ENCODE results near the gene FAM118A. TPM values are rescaled to one million over a fixed set of nuclear protein-coding genes. Genes with fewer than 3 reads are reported as not detected.

FAM118A gene
- total and polyA plus RNA-seq, 9 of the 15 experiments (the other 6 are each of a cell fraction or from before 2014, with no cell fraction given): 17.0 to 223 (median 59.4) TPM

GRCh38 chr22:45309422-45310227, at the start of gene FAM118A (continued):
- TF ChIP-seq ZNF639 (CRISPR knock-in tag; conservative IDR thresholded peaks at IDR 0.05 in 1 of 2, IDR thresholded peaks at IDR 0.05 in 1 of 2) (peak in 1 of 2 experiments; percentile 89; a peak in 2 of 4 replicates), ZBED1 (IDR thresholded peaks at IDR 0.05) (no peak), ELF1 (tag; IDR thresholded peaks at IDR 0.05) (peak; percentile 58), GABPA (tag; conservative IDR thresholded peaks at IDR 0.05; ENCODE audit: low read depth) (peak; percentile 91), MYC (IDR thresholded peaks at IDR 0.05; ENCODE audit: low read depth, low read length) (peak; percentile 82), MYC (CRISPR knock-in tag; IDR thresholded peaks at IDR 0.05; ENCODE audit: borderline replicate concordance, low read depth) (no peak), ZNF316 (IDR thresholded peaks at IDR 0.05) (no peak), MNT (conservative IDR thresholded peaks at IDR 0.05) (peak in 1 of 2 experiments; percentile 74; a peak in 2 of 4 replicates), MXI1 (IDR thresholded peaks at IDR 0.05; ENCODE audit: low read depth, low read length) (peak; percentile 59; the same call in 1 of the 2 replicates), GABPB1 (CRISPR knock-in tag; IDR thresholded peaks at IDR 0.05) (peak; percentile 93), CHD2 (IDR thresholded peaks at IDR 0.05; ENCODE audit: low read depth, low read length) (peak; percentile 19; the same call in 1 of the 2 replicates), RAD21 (CRISPR knock-in tag; conservative IDR thresholded peaks at IDR 0.05 in 1 of 2, IDR thresholded peaks at IDR 0.05 in 1 of 2) (no peak), TRIM24 (IDR thresholded peaks at IDR 0.05) (peak in 1 of 2 experiments; percentile 78; a peak in 2 of 4 replicates), DPF2 (IDR thresholded peaks at IDR 0.05) (no peak), ESRRA (IDR thresholded peaks at IDR 0.05; ENCODE audit: borderline replicate concordance, low read depth) (peak; percentile 68; the same call in 1 of the 2 replicates), NCOA1 (IDR thresholded peaks at IDR 0.05; ENCODE audit: low read depth) (peak; percentile 27; the same call in 1 of the 2 replicates), ZKSCAN1 (IDR thresholded peaks at IDR 0.05; ENCODE audit: low read depth, low read length) (no peak; the same call in 1 of the 2 replicates), CXXC5 (CRISPR knock-in tag; IDR thresholded peaks at IDR 0.05) (peak; percentile 89), HNRNPLL (IDR thresholded peaks at IDR 0.05; ENCODE audit: low read depth, low read length, poor library complexity, severe bottlenecking) (peak; percentile 26), POLR2AphosphoS5 (IDR thresholded peaks at IDR 0.05; ENCODE audit: control insufficient read depth, insufficient read depth, low read depth, low read length) (peak; percentile 55; the same call in 1 of the 2 replicates), ZNF766 (CRISPR knock-in tag; conservative IDR thresholded peaks at IDR 0.05) (peak; percentile 57), PRMT5 (CRISPR knock-in tag; IDR thresholded peaks at IDR 0.05) (no peak), TFAP4 (CRISPR knock-in tag; IDR thresholded peaks at IDR 0.05; ENCODE audit: borderline replicate concordance) (peak; percentile 56), TAF9B (IDR thresholded peaks at IDR 0.05; ENCODE audit: partially characterized antibody) (peak; percentile 14), NFE2L1 (tag; IDR thresholded peaks at IDR 0.05; ENCODE audit: borderline replicate concordance, low read depth) (no peak)

All from K562 (cell line).